ENCODE data around the gene KRT72.

The KRT72 gene

GRCh38 chr12:52539083-52539820 is 62.0 kb downstream of the KRT72 start:
- peak; percentile 27 for DNase-seq

- DNase-seq, result no peak
Observed at GRCh38 chr12:52537101-52537500, 64.2 kb downstream of the KRT72 start.

Data from DMS53 (cell line).